Stimulated activated CD8-positive, alpha-beta memory T cell treated with anti-CD3 and anti-CD28 coated beads, Interleukin-12 subunit alpha, Interleukin-12 subunit beta, amount 100 ng/mL, for 24 hours (primary cell): ENCODE measurements around the gene GTF2A2.

Source experiments
- DNase-seq: peaks from one replicate; pipeline ENCODE4 v3.0.0-alpha.2; 2020; ENCODE audit errors: extremely low read depth

Gene GTF2A2

GRCh38 chr15:59605994-59606393 lies 51.3 kb downstream of the GTF2A2 start:
- DNase-seq: no peak

GRCh38 chr15:59598461-59598860 lies 58.9 kb downstream of the GTF2A2 start:
- no peak for DNase-seq

- no peak for DNase-seq
These were observed 60.7 kb downstream of the GTF2A2 start for GRCh38 chr15:59596640-59597039.

- no peak for DNase-seq
These were observed 61.8 kb downstream of the GTF2A2 start for GRCh38 chr15:59595434-59595915.

GRCh38 chr15:59594991-59595390 lies 62.3 kb downstream of the GTF2A2 start:
- DNase-seq: no peak

- DNase-seq: no peak
These were observed 62.8 kb downstream of the GTF2A2 start for GRCh38 chr15:59594493-59594942.

GRCh38 chr15:59591356-59591755 lies 66.0 kb downstream of the GTF2A2 start:
- no peak for DNase-seq

- no peak for DNase-seq
These were observed 67.3 kb downstream of the GTF2A2 start for GRCh38 chr15:59590027-59590426.
